ENCODE data around the gene PTPRS.

- no peak for TF ChIP-seq EZH2 (IDR thresholded peaks at IDR 0.05; ENCODE audit: insufficient read depth, low read length)
- no peak for TF ChIP-seq CTCF (IDR thresholded peaks at IDR 0.05; ENCODE audit: insufficient read depth, low read depth, low read length)
These were observed 15.8 kb upstream of the PTPRS start for GRCh38 chr19:5356428-5356827.
